ENCODE data around the gene MAP1LC3B2. TPM values are rescaled to one million over a fixed set of nuclear protein-coding genes. Genes with fewer than 3 reads are reported as not detected.

Gene MAP1LC3B2
- total RNA-seq, 1 donor from 2014 or later = not detected

DNA sequence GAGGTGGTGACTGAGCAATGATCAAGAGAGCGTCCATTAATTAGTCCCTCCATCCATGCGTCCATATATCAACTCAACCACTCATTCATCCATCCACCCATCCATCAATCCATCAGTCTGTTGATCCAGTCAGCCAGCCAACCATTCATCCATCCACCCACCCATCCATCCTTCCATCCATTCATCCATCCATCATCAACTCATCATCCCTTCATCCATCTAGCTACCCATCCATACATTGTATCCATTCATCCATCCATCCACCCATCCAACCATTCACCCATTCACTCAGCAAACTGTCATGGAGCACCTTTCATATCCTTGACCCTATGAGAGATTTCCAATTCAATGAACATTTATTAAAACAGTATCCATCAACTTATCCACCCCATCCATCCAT is 28.1 kb downstream of the MAP1LC3B2 start:
- no peaks in the 10 kb centered on the region for H3K36me3 ChIP-seq
- TF ChIP-seq, protein P1, sequence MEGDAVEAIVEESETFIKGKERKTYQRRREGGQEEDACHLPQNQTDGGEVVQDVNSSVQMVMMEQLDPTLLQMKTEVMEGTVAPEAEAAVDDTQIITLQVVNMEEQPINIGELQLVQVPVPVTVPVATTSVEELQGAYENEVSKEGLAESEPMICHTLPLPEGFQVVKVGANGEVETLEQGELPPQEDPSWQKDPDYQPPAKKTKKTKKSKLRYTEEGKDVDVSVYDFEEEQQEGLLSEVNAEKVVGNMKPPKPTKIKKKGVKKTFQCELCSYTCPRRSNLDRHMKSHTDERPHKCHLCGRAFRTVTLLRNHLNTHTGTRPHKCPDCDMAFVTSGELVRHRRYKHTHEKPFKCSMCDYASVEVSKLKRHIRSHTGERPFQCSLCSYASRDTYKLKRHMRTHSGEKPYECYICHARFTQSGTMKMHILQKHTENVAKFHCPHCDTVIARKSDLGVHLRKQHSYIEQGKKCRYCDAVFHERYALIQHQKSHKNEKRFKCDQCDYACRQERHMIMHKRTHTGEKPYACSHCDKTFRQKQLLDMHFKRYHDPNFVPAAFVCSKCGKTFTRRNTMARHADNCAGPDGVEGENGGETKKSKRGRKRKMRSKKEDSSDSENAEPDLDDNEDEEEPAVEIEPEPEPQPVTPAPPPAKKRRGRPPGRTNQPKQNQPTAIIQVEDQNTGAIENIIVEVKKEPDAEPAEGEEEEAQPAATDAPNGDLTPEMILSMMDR (IDR thresholded peaks at IDR 0.05) = no peak
- DNase-seq (no peak), ATAC-seq (no peak)
- no peak overlapping the region for H3K4me3 ChIP-seq
- H3K4me1 ChIP-seq = peaks cover 12% of the 10 kb centered on the region
- no peaks in the 10 kb centered on the region for H3K9me3 ChIP-seq
- no peaks in the 10 kb centered on the region for H3K27me3 ChIP-seq
- intact Hi-C loops (cut with DNase I) = no loop called here
- H3K27ac ChIP-seq = no peak overlapping the region

DNA sequence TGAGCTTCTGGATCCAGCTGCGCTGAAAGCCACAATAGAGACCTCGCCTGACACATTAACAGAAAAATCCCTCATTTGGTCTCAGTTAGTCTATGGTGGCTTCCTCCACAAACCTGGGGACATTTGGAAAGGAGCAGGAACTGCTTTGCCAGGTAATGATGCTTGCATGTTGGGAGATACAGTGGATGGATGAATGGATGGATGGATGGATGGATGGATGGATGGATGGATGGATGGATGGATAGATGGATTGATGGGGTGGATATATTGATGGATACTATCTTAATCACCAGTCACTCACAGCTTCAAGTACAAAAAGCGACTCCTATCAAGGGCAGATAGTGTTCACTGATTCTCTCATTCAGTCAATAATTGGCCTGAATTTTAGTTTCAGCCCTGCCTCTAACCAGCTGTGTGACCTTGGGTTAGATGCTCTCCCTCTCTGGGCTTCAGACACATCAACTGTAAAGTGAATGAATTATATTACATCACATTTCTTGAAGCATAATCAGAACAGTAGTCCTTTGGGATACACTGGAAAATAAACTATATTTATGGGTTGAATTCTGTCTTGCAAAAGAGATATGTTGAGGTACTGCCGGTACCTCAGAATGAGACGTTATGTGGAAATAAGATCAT is 29.3 kb downstream of the MAP1LC3B2 start:
- Histone ChIP-seq H3K4me3 (no peak overlapping the region), H3K36me3 (no peaks in the 10 kb centered on the region), H3K27me3 (no peaks in the 10 kb centered on the region), H3K9me3 (no peaks in the 10 kb centered on the region), H3K4me1 (peaks cover 18% of the 10 kb centered on the region), H3K27ac (no peak overlapping the region)
- no peak for DNase-seq
- TF ChIP-seq, protein P1 (IDR thresholded peaks at IDR 0.05) = no peak
- intact Hi-C loops (cut with DNase I) = no loop called here
- no peak for ATAC-seq

- TF ChIP-seq, protein P1 (IDR thresholded peaks at IDR 0.05) = no peak
- no peak overlapping the region for H3K4me3 ChIP-seq
- no peak for DNase-seq
- H3K36me3 ChIP-seq = no peaks in the 10 kb centered on the region
- no peaks in the 10 kb centered on the region for H3K27me3 ChIP-seq
- no peaks in the 10 kb centered on the region for H3K9me3 ChIP-seq
- intact Hi-C loops (cut with DNase I) = no loop called here
- H3K4me1 ChIP-seq = peaks cover 23% of the 10 kb centered on the region
- no peak for ATAC-seq
- H3K27ac ChIP-seq = no peak overlapping the region
Observed at GRCh38 chr12:116589581-116589980, 30.4 kb downstream of the MAP1LC3B2 start.

GRCh38 chr12:116590561-116590960 is 31.4 kb downstream of the MAP1LC3B2 start:
- TF ChIP-seq, protein P1 (IDR thresholded peaks at IDR 0.05) = no peak
- H3K27ac ChIP-seq = no peak overlapping the region
- H3K36me3 ChIP-seq = no peaks in the 10 kb centered on the region
- no peak for DNase-seq
- intact Hi-C loops (cut with DNase I) = no loop called here
- no peaks in the 10 kb centered on the region for H3K27me3 ChIP-seq
- peaks cover 27% of the 10 kb centered on the region for H3K4me1 ChIP-seq
- no peak for ATAC-seq
- H3K9me3 ChIP-seq = no peaks in the 10 kb centered on the region
- no peak overlapping the region for H3K4me3 ChIP-seq

DNA sequence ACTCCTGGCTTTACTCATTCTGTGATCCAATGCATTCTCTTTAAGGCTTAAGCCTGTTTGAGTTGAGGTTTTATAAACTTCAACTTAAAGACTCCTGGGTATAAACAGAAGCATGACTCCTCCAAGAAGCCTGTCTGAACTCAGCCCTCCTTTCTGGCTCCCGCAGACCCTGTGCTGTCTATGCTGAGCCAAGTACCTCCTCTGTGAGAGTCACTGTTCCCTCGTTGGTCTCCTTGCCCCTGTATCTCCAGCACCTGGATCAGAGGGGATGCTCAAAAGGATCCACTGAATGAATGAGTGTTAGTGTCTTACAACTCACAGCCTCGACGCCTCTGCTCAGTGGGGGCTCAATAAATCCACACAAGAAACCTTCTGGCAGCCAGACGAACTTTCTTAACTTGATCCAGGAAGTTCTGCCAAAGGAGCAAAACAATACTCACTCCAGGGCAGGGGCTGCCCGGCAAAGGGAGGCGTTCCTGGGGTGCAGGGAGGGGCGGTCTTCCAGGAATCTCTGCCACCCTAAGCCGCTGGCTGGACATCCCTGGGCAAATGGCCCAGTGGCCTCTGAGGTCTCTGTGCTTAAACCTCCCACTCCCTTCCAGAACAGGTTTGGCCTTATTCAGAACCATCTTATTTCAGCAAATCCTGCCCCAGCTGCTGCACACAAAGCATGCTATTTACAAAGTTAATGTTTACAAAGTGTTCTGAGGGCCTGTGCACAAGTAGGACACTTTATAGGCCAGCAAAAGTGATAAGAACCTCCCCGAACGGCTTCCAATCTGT is 32.9 kb downstream of the MAP1LC3B2 start:
- intact Hi-C loops (cut with DNase I) = no loop called here
- peak; percentile 82 for ATAC-seq
- peak; percentile 83 for DNase-seq
- TF ChIP-seq, protein P1 (IDR thresholded peaks at IDR 0.05) = no peak
- peak overlapping the region; percentile 60 for H3K27ac ChIP-seq
- peaks cover 27% of the 10 kb centered on the region for H3K4me1 ChIP-seq
- H3K27me3 ChIP-seq = no peaks in the 10 kb centered on the region
- no peaks in the 10 kb centered on the region for H3K36me3 ChIP-seq
- H3K9me3 ChIP-seq = no peaks in the 10 kb centered on the region
- no peak overlapping the region for H3K4me3 ChIP-seq

Measured in upper lobe of right lung (tissue), 1 donor.